ENCODE results near the gene RFK. TPM values are rescaled to one million over a fixed set of nuclear protein-coding genes. Genes with fewer than 3 reads are reported as not detected.

The RFK gene
- total and polyA plus RNA-seq, 12 donors: 8.1 to 48.5 (median 22.0) TPM

DNA sequence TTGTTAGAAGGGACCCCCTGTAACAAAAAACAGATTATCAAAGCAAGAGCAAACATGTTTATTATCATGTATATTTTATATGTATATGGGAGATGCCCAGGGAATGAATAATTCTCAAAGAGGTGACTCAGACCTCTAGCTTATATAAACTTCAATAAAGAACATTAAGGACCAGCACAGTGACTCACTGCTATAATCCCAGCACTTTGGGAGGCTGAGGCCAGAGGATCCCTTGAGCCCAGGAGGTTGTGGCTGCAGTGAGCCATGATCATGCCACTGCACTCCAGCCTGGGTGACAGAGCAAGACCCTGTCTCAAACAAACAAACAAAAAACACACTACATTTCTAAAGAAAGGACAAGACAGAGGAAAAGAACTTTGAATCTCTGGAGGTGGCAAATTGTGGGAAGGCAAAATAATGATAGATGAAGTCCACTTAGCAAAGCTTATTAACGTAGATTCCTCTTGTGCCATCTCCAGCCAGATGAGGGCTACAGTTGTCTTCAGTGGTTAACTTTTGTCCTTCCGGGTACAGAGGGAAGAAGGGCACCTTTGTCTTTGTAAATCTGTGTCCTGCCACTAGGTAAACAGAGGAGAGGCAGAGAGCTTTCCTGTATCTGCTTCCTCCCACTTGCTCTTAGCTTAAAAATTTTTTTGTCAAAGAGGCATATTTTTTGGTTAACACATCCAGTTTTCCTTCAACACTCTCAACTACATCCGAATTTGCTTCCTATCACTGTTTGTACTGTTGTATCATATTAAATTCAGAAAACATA lies 7.5 kb upstream of the RFK start:
- Histone ChIP-seq H3K4me3 (no peak overlapping the region), H3K27ac (no peak overlapping the region), H3K36me3 (replicated peaks in 1 of 2) (no peaks in the 10 kb centered on the region), H3K9me3 (replicated peaks in 1 of 3) (no peaks in the 10 kb centered on the region), H3K4me1 (replicated peaks in 1 of 2) (peaks cover 0 to 10% of the 10 kb centered on the region in 2 donors), H3K27me3 (no peaks in the 10 kb centered on the region)
- no peak for DNase-seq
- intact Hi-C loops (cut with DNase I): no loop called here
- WGBS, 4 donors: 74 to 85% (median 75%) methylated on average over 3 of the region's 3 CpGs
- TF ChIP-seq, protein P1, sequence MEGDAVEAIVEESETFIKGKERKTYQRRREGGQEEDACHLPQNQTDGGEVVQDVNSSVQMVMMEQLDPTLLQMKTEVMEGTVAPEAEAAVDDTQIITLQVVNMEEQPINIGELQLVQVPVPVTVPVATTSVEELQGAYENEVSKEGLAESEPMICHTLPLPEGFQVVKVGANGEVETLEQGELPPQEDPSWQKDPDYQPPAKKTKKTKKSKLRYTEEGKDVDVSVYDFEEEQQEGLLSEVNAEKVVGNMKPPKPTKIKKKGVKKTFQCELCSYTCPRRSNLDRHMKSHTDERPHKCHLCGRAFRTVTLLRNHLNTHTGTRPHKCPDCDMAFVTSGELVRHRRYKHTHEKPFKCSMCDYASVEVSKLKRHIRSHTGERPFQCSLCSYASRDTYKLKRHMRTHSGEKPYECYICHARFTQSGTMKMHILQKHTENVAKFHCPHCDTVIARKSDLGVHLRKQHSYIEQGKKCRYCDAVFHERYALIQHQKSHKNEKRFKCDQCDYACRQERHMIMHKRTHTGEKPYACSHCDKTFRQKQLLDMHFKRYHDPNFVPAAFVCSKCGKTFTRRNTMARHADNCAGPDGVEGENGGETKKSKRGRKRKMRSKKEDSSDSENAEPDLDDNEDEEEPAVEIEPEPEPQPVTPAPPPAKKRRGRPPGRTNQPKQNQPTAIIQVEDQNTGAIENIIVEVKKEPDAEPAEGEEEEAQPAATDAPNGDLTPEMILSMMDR (IDR thresholded peaks at IDR 0.05): no peak
- TF ChIP-seq POLR2A (IDR thresholded peaks at IDR 0.05): no peak

DNA sequence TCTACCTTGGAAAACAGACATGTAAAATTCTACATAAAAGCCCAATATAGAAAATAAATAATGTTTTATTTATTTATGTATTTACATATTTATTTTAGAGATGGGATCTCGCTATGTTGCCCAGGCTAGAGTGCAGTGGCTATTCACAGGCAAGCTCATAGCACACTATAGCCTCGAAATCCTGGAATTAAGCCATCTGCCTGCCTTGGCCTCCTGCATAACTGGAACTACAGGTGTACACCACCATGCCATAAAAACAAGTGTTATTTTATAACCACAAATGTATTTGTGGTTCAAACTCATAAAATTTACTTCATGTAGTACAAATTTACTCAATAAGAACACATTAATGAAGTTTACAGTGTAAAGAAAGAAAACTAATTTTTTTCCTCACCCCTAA lies 7.0 kb upstream of the RFK start:
- Histone ChIP-seq H3K36me3 (replicated peaks in 1 of 2) (no peaks in the 10 kb centered on the region), H3K4me1 (replicated peaks in 1 of 2) (peaks cover 0 to 10% of the 10 kb centered on the region in 2 donors), H3K27me3 (no peaks in the 10 kb centered on the region), H3K4me3 (no peak overlapping the region), H3K27ac (no peak overlapping the region), H3K9me3 (replicated peaks in 1 of 3) (no peaks in the 10 kb centered on the region)
- no peak for DNase-seq
- no peak for TF ChIP-seq POLR2A (IDR thresholded peaks at IDR 0.05)
- TF ChIP-seq, protein P1 (IDR thresholded peaks at IDR 0.05): no peak
- intact Hi-C loops (cut with DNase I): no loop called here
- 83 to 90% (median 84%) methylated on average over 2 of the region's 2 CpGs for WGBS, 4 donors

DNA sequence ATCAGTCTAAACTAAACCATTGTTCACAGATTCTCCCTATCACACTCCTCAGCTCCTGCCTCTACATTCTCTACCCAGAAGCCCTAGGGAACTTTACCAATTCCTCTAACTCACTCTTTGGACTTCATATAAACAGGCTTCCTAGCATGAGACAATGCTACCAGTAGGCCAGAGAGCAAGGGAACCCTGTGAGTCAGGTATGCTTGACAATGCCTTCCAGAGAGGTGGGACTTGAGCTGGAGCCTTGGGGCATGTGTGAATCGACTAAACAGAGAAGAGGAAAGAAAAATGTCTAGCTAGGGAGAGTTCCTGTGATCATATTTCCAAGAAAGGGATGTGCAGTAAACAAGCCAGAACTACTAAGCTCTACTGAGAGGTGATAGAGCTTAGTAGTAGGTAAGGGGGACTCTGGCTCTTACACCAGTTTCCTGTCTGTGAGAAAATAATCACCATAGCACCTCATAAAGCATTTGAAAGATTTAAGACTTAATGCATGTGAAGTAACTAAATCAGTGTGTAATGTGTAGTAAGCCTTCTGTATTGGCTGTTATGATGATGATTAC lies 6.4 kb upstream of the RFK start:
- no peak for TF ChIP-seq POLR2A (IDR thresholded peaks at IDR 0.05)
- TF ChIP-seq, protein P1 (IDR thresholded peaks at IDR 0.05): no peak
- Histone ChIP-seq H3K4me1 (replicated peaks in 1 of 2) (peaks cover 0 to 11% of the 10 kb centered on the region in 2 donors), H3K27ac (no peak overlapping the region), H3K4me3 (no peak overlapping the region), H3K9me3 (replicated peaks in 1 of 3) (no peaks in the 10 kb centered on the region), H3K36me3 (replicated peaks in 1 of 2) (no peaks in the 10 kb centered on the region), H3K27me3 (no peaks in the 10 kb centered on the region)
- intact Hi-C loops (cut with DNase I): no loop called here
- 24 to 55% (median 32%) methylated on average over 1 of the region's 1 CpG for WGBS, 4 donors
- DNase-seq: no peak

DNA sequence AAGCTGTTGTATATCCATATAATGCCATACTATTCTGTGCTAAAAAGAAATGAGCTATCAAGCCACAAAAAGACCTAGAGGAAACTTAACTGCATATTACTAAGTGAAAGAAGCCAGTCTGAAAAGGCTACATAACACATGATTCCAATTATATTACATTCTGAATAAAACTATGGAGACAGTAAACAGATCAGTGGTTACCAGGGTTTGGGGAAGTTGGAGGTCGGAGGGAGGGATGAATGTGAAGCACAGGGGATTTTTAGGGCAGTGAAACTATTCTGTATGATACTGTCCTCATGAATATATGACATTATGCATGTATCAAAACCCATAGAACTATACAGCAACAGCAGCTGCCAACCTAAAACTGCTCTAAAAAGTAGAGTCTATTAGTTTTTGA lies 5.6 kb upstream of the RFK start:
- Histone ChIP-seq H3K27me3 (no peaks in the 10 kb centered on the region), H3K27ac (no peak overlapping the region), H3K36me3 (replicated peaks in 1 of 2) (no peaks in the 10 kb centered on the region), H3K4me3 (no peak overlapping the region), H3K4me1 (replicated peaks in 1 of 2) (peaks cover 4 to 18% of the 10 kb centered on the region in 2 donors), H3K9me3 (replicated peaks in 1 of 3) (no peaks in the 10 kb centered on the region)
- TF ChIP-seq, protein P1 (IDR thresholded peaks at IDR 0.05): no peak
- TF ChIP-seq POLR2A (IDR thresholded peaks at IDR 0.05): no peak
- intact Hi-C loops (cut with DNase I): no loop called here
- WGBS, 4 donors: 53 to 69% (median 62%) methylated on average over 1 of the region's 1 CpG
- no peak for DNase-seq

All from adrenal gland (tissue), 12 donors.